Measurements from ENCODE around the gene TPPP.
A peak's percentile ranks its signal among the peaks of the same experiment; 100 is the strongest.

The TPPP gene

DNA sequence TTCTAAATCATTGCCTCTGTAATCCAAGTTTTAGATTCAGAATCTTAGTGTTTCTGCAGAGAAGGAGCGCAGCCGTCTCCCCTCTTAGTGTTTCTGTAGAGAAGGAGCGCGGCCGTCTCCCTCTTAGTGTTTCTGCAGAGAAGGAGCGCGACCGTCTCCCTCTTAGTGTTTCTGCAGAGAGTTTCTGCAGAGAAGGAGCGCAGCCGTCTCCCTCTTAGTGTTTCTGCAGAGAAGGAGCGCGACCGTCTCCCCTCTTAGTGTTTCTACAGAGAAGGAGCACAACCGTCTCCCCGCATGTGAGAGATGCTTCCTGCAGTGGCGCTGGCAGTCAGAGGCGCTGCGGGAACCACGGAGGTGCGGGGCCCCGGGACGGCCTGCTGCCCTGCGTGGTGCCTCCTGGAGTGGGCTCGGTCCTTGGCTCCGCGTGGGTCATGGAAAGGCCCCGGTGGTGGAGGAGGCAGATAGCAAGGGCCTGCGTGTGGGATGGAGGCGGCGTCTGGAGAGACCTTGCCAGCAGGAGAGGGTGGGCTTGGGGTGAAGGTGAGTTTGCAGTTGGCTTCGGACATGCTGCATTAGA lies 70.1 kb downstream of the TPPP start:
- no peak for DNase-seq

- DNase-seq = no peak
These were observed 70.8 kb downstream of the TPPP start for GRCh38 chr5:622359-622758.

GRCh38 chr5:621341-621761 lies 71.8 kb downstream of the TPPP start:
- no peak for DNase-seq

DNA sequence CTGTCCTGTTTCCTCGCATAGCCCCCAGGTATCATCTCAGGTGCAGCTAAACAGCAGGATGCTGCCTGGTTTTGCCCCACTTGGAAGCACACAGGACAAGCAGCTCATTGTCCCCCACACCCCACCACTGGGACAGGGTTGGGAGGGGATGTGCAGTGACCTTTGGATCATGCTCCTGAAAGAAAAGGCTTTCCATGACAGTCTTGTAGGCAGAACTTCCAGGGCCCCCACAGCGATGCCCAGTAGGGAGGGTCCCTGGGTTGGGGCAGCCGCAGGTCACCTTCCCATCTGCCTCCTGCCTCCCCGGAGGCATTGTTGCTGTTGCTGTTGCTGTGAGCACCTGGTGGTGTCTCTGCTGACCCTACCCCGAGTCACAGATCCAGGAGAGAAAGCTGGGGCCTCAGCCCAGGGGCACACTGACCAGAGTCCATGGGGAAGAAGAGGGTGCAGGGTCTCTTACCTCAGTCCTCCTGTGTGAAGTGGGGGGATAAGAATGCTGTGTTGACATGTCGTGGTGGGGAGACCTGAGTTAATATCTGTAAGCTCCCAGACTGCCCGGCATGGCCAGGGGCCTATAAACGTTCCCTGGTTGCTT lies 72.5 kb downstream of the TPPP start:
- no peak for DNase-seq

GRCh38 chr5:620152-620551 lies 73.0 kb downstream of the TPPP start:
- no peak for DNase-seq

DNA sequence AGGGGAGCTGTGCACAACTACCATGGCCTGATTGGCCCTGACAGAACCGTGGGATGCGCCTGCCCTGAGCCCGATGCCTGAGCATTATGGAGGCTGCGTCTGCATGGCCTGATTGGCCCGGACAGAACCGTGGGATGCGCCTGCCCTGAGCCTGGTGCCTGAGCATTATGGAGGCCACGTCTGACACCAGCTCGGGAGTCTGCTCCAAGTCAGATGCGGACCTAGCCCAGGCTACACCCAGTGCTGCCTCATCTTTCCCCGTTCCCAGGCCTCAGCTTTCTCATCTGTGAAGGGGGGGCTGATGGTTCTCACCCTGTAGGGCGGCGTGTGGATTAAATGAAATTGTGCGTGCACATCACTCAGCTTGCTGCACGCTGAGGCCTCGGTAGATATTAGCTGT lies 73.7 kb downstream of the TPPP start:
- DNase-seq = no peak

- DNase-seq = no peak
These were observed 74.7 kb downstream of the TPPP start for GRCh38 chr5:618450-618849.

GRCh38 chr5:617896-618295 lies 75.3 kb downstream of the TPPP start:
- no peak for DNase-seq

DNA sequence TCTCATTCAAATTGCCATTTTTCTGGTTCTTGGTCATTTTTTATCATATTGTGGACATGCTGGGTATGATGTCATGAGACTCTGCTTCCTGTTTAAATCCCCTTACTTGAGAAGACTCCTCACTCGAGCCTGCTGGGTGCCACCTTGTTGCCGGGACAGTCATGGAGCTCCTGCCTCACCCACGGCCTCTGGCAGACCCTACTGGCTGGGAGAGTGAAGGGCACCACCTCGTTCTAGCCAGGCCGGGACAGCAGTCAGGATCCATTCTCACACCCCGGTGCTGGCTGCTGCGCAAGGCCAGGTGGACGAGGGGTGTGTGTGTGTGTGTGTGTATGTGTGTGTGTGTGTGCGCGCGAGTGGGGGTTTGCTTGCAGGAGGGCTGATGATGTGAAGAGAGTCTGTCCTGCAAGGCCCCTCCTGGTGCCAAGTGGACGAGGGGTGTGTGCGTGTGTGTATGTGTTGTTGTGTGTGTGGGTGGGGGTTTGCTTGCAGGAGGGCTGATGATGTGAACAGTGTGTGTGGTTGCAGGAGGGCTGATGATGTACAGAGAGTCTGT lies 76.6 kb downstream of the TPPP start:
- peak; percentile 27 for DNase-seq

- DNase-seq = peak; percentile 52
These were observed 80.4 kb downstream of the TPPP start for GRCh38 chr5:612498-613424.

- DNase-seq = peak; percentile 94
These were observed 81.2 kb downstream of the TPPP start, which contains the start of gene CEP72 for GRCh38 chr5:611731-612486. TSS of gene CEP72 (plus strand) at chr5:612340. CDS start at chr5:612362, 22 bp downstream.

DNA sequence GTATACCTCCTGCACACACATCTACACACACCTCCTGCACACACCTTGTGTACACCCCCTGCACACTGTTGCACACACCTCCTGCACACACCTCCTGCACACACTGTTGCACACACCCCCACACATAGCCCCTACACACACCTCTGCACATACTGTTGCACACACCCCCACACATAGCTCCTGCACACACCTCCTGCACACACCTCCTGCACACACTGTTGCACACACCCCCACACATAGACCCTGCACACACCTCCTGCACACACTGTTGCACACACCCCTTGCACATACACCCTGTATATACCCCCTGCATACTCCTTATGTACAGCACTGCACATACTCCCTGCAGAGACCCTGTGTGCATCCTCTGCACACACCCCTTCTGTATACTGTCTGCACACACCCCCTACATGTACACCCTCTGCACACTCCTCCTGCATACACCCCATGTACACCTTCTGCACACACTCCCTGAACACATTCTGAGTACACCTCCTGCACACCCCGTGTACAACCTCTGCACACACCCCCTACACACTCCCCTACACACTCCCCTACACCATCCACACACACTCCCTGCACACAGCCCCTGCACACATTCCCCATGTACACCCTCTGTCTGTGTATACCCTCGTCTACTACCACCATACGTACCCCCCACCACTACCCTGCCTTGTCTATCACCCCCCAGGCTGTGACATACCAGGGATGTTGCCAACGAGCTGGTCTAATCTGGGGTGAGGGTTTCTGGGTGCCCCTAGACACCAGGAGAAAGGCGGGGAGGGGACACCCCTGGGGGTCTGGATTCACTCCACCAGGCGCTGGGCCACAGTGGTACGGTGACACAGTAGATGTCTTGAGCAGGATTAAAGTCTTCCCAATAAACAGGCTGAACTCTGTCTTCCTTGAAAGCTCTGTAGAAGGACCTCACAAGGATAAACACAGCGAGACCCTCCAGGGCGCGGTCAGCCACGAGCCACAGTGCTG lies 82.1 kb downstream of the TPPP start:
- no peak for DNase-seq

GRCh38 chr5:610011-610743 lies 83.0 kb downstream of the TPPP start:
- DNase-seq = no peak
